Natural killer cell treated with Interleukin-12 subunit alpha and Interleukin-12 subunit beta and Interleukin-15 and Interleukin-18, amount 100 ng/mL, for 72 hours (primary cell): ENCODE data around the gene CYP3A5. TPM values are rescaled to one million over a fixed set of nuclear protein-coding genes. Genes with fewer than 3 reads are reported as not detected.

ENCODE experiments used
- ATAC-seq, 2 donors: fragments of 150-1000 bp; cut with Tn5 transposase in 1 of 2; sonication (Bioruptor Pico), chemical (Tn5 transposase) in 1 of 2; 2 replicates each; pipeline ENCODE4 v1.10.0; 2021
- DNase-seq: peaks from one replicate; pipeline ENCODE4 v3.0.0; 2022; ENCODE audit warnings: low spot score
- H3K27ac Mint-ChIP-seq, 2 donors: 1 replicate in 1 of 2; 2 replicates in 1 of 2; pipeline ENCODE4 v1.8.0; 2022; ENCODE audit warnings: mixed read lengths in 2 of 2, mild to moderate bottlenecking in 1 of 2, moderate library complexity in 1 of 2
- H3K27me3 Mint-ChIP-seq, 2 donors: 1 replicate in 1 of 2; 2 replicates in 1 of 2; pipeline ENCODE4 v1.8.0; 2022; ENCODE audit warnings: mixed read lengths in 2 of 2
- H3K36me3 Mint-ChIP-seq: one replicate; pipeline ENCODE4 v1.8.0; 2022; ENCODE audit warnings: mixed read lengths
- H3K4me1 Mint-ChIP-seq, 2 donors: 1 replicate in 1 of 2; 2 replicates in 1 of 2; pipeline ENCODE4 v1.8.0; 2022; ENCODE audit warnings: low read depth in 2 of 2, mixed read lengths in 2 of 2, mild to moderate bottlenecking in 1 of 2
- H3K4me3 Mint-ChIP-seq: one replicate; pipeline ENCODE4 v1.8.0; 2022; ENCODE audit warnings: mixed read lengths
- H3K9me3 Mint-ChIP-seq: 2 replicates; pipeline ENCODE4 v1.8.0; 2022; ENCODE audit warnings: mixed read lengths
- total RNA-seq, 2 donors: library from RNA; stranded (reverse); gene quantifications; one replicate each; pipeline ENCODE4 v1.2.3, GENCODE V29; 2022

The CYP3A5 gene
- total RNA-seq, 2 donors from 2014 or later = not detected

- no peak for ATAC-seq
- H3K4me1 Mint-ChIP-seq = no peaks in the 10 kb centered on the region
- no peaks in the 10 kb centered on the region for H3K36me3 Mint-ChIP-seq
- H3K27ac Mint-ChIP-seq = no peak overlapping the region
- H3K9me3 Mint-ChIP-seq = no peaks in the 10 kb centered on the region
- no peaks in the 10 kb centered on the region for H3K27me3 Mint-ChIP-seq
- no peak for DNase-seq
- no peak overlapping the region for H3K4me3 Mint-ChIP-seq
These were observed 78.0 kb downstream of the CYP3A5 start for GRCh38 chr7:99601656-99602310.

- Mint-ChIP-seq H3K36me3 (no peaks in the 10 kb centered on the region), H3K9me3 (no peaks in the 10 kb centered on the region), H3K27me3 (no peaks in the 10 kb centered on the region), H3K4me1 (no peaks in the 10 kb centered on the region), H3K4me3 (no peak overlapping the region), H3K27ac (no peak overlapping the region)
- DNase-seq (no peak), ATAC-seq (no peak)
These were observed 80.0 kb downstream of the CYP3A5 start for GRCh38 chr7:99599836-99600235.

Other genes starting within 250 kb of the CYP3A5 start
- 10 to 100 TPM in 1 of 2 donors, 1 to 10 TPM in 1; 5.9 to 15.3 TPM for gene PTCD1, start 241.2 kb downstream of the CYP3A5 start, total RNA-seq
- 10 to 100 TPM; 51.1 to 91.1 TPM for gene CPSF4, start 241.1 kb downstream of the CYP3A5 start, total RNA-seq
- 100 to 1,000 TPM; 167 to 319 TPM for gene ATP5MF, start 213.8 kb downstream of the CYP3A5 start, total RNA-seq
- gene ZNF789, start 207.1 kb downstream of the CYP3A5 start, total RNA-seq = 10 to 100 TPM; 15.3 to 38.5 TPM
- gene ZNF394, start 179.7 kb downstream of the CYP3A5 start, total RNA-seq = 10 to 100 TPM; 62.0 to 70.5 TPM
- gene ZKSCAN5, start 175.3 kb downstream of the CYP3A5 start, total RNA-seq = 10 to 100 TPM; 11.5 to 13.3 TPM
- gene FAM200A, start 127.9 kb downstream of the CYP3A5 start, total RNA-seq = 1 to 10 TPM; 2.7 to 4.3 TPM
- gene ZNF655, start 121.4 kb downstream of the CYP3A5 start, total RNA-seq = 100 to 1,000 TPM; 111 to 115 TPM
- 1 to 10 TPM in 1 of 2 donors, under 1 TPM in 1; 0.78 to 1.1 TPM for gene TMEM225B, start 81.7 kb downstream of the CYP3A5 start, total RNA-seq
- 10 to 100 TPM; 26.5 to 33.3 TPM for gene ZSCAN25, start 63.0 kb downstream of the CYP3A5 start, total RNA-seq
- not detected for gene CYP3A7, start 55.2 kb upstream of the CYP3A5 start, total RNA-seq
- gene CYP3A4, start 104.2 kb upstream of the CYP3A5 start, total RNA-seq = not detected
- not detected for gene CYP3A43, start 148.0 kb upstream of the CYP3A5 start, total RNA-seq
- gene OR2AE1, start 197.0 kb upstream of the CYP3A5 start, total RNA-seq = under 1 TPM in 1 of 2 donors, not detected in 1; 0.36 TPM
- 10 to 100 TPM; 29.9 to 30.8 TPM for gene TRIM4, start 239.5 kb upstream of the CYP3A5 start, total RNA-seq
- gene GJC3, start 249.6 kb upstream of the CYP3A5 start, total RNA-seq = not detected